ENCODE measurements around the gene GCHFR. TPM values are rescaled to one million over a fixed set of nuclear protein-coding genes. Genes with fewer than 3 reads are reported as not detected.

Gene GCHFR
- 0.96 TPM for polyA plus RNA-seq (2013, experiment 1 of 4)
- 1.1 TPM for polyA plus RNA-seq (2013, experiment 2 of 4)
- 2.6 TPM for polyA plus RNA-seq (2013, experiment 3 of 4)
- polyA plus RNA-seq (2013, experiment 4 of 4): 3.0 TPM

DNA sequence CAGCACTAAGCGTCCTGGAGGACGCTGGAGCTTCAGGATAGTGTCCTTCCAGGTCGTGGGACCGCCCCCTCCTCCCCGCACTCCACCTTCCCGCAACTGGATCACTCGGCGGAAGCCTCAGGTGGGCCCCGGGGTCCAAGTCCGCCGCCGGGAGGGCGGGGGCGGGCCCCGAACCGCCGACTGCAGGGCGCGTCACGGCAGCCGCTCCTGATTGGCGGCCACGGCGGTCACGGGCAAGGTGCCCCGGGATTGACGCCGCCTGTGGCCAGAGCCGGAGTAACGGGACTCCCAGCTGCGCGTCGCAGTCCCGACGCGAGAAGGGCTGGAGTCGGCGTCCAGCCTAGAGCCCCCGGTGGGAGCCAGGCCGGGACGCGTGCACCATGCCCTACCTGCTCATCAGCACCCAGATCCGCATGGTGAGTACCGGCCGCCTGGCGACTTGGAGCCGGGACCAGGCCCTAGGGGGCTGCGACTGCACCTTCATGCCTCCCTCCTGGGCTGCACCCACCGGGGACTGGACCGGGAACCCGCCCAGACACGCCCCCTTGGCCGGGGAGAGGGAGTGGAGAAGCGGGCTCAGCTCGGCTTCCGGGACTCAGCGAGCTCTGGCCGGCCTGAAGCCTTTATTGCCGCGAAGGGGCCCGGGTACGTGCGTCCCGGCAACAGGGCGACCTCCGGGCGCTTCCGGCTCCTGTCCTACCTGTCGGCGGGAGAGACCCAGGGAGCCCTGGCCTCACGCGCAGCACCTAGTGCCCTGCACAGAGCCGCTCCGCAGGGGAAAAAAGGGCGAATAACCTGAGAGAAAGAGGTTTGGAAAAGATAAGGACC is at the start of gene GCHFR:
Gene GCHFR, plus strand, starts transcription at position 268 of the 828 bp plus-strand sequence. Its CDS starts 113 bp downstream, at position 381.
- H3K36me3 ChIP-seq (ENCODE audit: control insufficient read depth, insufficient read depth, low read length): no peaks in the 10 kb centered on the region
- 1% methylated on average over 75 of the region's 75 CpGs for WGBS, 2 experiments
- peak within 1 kb of the TSS; percentile 47 for H3K4me3 ChIP-seq (ENCODE audit: insufficient read depth, low read depth, low read length)
- no peak within 1 kb of the TSS for H3K27ac ChIP-seq (ENCODE audit: insufficient read depth, low read depth, low read length, poor library complexity, severe bottlenecking)
- no peaks in the 10 kb centered on the region for H3K9me3 ChIP-seq (ENCODE audit: control insufficient read depth, low read length)
- peaks cover 30% of the 10 kb centered on the region for H3K27me3 ChIP-seq (ENCODE audit: control insufficient read depth, insufficient read depth, low read length, poor library complexity, severe bottlenecking)
- H3K4me1 ChIP-seq (ENCODE audit: control insufficient read depth, insufficient read depth, low read length): peaks cover 18% of the 10 kb centered on the region

DNA sequence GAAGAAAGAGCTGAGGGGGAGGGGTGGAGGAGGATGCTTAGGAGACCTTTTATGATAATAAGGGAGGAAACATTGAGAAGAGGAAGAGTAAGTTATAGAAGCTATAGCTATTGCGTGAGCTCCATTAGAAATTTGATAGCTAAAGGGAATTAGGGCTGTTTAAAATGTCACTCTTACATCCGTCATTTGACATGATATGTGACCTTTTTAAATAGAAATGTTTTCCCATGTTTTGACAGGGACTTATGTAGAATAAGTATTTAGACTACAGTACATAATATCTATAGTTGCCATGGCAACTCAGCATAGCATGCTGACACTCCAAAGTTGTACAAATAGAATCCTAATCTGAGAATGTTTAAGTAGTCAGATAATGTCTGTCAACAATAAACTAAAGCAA is 49.7 kb upstream of the GCHFR start:
- 80% methylated on average over 2 of the region's 2 CpGs for WGBS, 2 experiments
- no peaks in the 10 kb centered on the region for H3K27me3 ChIP-seq (ENCODE audit: control insufficient read depth, insufficient read depth, low read length, poor library complexity, severe bottlenecking)
- H3K9me3 ChIP-seq (ENCODE audit: control insufficient read depth, low read length): no peaks in the 10 kb centered on the region
- H3K36me3 ChIP-seq (ENCODE audit: control insufficient read depth, insufficient read depth, low read length): peaks cover 25% of the 10 kb centered on the region
- H3K4me1 ChIP-seq (ENCODE audit: control insufficient read depth, insufficient read depth, low read length): no peaks in the 10 kb centered on the region
- no peak overlapping the region for H3K4me3 ChIP-seq (ENCODE audit: insufficient read depth, low read depth, low read length)
- H3K27ac ChIP-seq (ENCODE audit: insufficient read depth, low read depth, low read length, poor library complexity, severe bottlenecking): no peak overlapping the region

DNA sequence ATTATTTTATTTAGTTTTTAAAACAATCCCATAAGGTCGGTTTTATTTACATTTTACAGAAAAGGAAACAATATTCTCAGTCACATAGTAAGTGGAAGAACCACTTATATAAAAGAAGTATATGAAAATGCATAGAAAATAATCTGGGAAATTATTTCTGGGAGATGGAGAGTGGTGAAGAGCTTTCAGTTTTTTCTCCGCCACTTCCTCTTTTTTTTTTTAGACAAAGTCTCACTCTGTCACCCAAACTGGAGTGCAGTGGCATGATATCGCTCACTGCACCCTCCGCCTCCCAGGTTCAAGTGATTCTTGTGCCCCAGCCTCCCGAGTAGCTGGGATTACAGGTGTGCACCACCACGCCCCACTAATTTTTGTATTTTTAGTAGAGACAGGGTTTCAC is 47.7 kb upstream of the GCHFR start:
- Histone ChIP-seq H3K27me3 (ENCODE audit: control insufficient read depth, insufficient read depth, low read length, poor library complexity, severe bottlenecking) (no peaks in the 10 kb centered on the region), H3K9me3 (ENCODE audit: control insufficient read depth, low read length) (no peaks in the 10 kb centered on the region), H3K4me1 (ENCODE audit: control insufficient read depth, insufficient read depth, low read length) (no peaks in the 10 kb centered on the region), H3K4me3 (ENCODE audit: insufficient read depth, low read depth, low read length) (no peak overlapping the region), H3K27ac (ENCODE audit: insufficient read depth, low read depth, low read length, poor library complexity, severe bottlenecking) (no peak overlapping the region), H3K36me3 (ENCODE audit: control insufficient read depth, insufficient read depth, low read length) (peaks cover 8% of the 10 kb centered on the region)
- WGBS, 2 experiments: 94 to 96% methylated on average over 5 of the region's 6 CpGs

DNA sequence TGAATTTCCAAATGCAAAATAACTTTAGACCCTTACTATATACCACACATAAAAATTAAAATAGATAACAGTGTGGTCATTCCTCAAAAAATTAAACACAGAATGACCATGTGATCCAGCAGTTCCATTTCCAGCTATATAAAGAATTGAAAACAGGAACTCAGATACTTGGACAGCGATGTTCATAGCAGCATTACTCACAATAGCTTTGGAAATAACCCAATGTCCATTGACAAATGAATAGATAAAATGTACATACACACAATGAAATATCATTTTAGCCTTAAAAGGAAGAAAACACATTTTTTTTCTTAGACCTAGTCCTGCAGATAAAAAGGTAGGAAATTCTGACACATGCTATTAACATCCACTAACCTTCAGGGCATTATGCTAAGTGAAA is 42.2 kb upstream of the GCHFR start:
- 100% methylated on average over 1 of the region's 1 CpG for WGBS, 2 experiments
- no peak overlapping the region for H3K27ac ChIP-seq (ENCODE audit: insufficient read depth, low read depth, low read length, poor library complexity, severe bottlenecking)
- H3K36me3 ChIP-seq (ENCODE audit: control insufficient read depth, insufficient read depth, low read length): peaks cover 4% of the 10 kb centered on the region
- no peaks in the 10 kb centered on the region for H3K4me1 ChIP-seq (ENCODE audit: control insufficient read depth, insufficient read depth, low read length)
- no peaks in the 10 kb centered on the region for H3K9me3 ChIP-seq (ENCODE audit: control insufficient read depth, low read length)
- H3K4me3 ChIP-seq (ENCODE audit: insufficient read depth, low read depth, low read length): no peak overlapping the region
- H3K27me3 ChIP-seq (ENCODE audit: control insufficient read depth, insufficient read depth, low read length, poor library complexity, severe bottlenecking): no peaks in the 10 kb centered on the region

DNA sequence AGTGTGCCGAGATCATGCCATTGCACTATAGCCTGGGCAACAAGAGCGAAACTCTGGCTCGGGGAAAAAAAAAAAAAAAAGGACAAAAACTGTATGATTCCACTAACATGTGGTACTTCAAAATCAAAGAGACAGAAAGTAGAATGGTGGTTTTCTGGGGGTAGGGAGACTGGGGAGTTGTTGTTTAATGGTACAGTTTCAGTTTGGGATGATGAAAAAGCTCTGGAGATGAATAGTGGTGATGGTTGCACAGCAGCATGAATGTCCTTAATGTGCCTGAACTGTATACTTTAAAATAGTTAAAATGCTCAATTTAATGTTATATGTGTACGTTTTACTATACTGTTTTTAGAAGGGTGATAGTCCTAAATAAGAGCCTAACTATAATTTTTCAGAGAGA is 41.5 kb upstream of the GCHFR start:
- Histone ChIP-seq H3K9me3 (ENCODE audit: control insufficient read depth, low read length) (no peaks in the 10 kb centered on the region), H3K4me1 (ENCODE audit: control insufficient read depth, insufficient read depth, low read length) (no peaks in the 10 kb centered on the region), H3K27ac (ENCODE audit: insufficient read depth, low read depth, low read length, poor library complexity, severe bottlenecking) (no peak overlapping the region), H3K36me3 (ENCODE audit: control insufficient read depth, insufficient read depth, low read length) (peaks cover 3% of the 10 kb centered on the region), H3K4me3 (ENCODE audit: insufficient read depth, low read depth, low read length) (no peak overlapping the region), H3K27me3 (ENCODE audit: control insufficient read depth, insufficient read depth, low read length, poor library complexity, severe bottlenecking) (no peaks in the 10 kb centered on the region)
- WGBS, 2 experiments: 88 to 98% methylated on average over 3 of the region's 4 CpGs

DNA sequence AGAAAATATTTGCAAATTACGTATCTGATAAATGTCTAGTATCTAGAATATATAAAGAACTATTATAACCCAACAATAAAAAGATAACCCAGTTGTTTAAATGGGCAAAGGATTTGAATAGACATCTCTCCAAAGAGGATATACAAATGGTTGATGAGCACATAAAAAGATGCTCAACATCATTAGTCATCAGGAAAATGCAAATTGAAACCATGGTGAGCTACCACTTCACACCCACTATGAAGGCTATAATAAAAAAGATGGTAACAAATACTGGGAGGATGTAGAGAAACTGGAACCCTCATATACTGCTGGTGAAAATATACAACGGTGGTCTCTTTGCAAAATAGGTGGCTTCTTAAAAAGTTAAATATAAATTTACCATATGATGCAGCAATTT is 40.9 kb upstream of the GCHFR start:
- 100% methylated on average over 1 of the region's 2 CpGs; no CpG with 5 or more reads in 1 of the 2 experiments for WGBS, 2 experiments
- no peak overlapping the region for H3K4me3 ChIP-seq (ENCODE audit: insufficient read depth, low read depth, low read length)
- H3K36me3 ChIP-seq (ENCODE audit: control insufficient read depth, insufficient read depth, low read length): no peaks in the 10 kb centered on the region
- no peak overlapping the region for H3K27ac ChIP-seq (ENCODE audit: insufficient read depth, low read depth, low read length, poor library complexity, severe bottlenecking)
- H3K9me3 ChIP-seq (ENCODE audit: control insufficient read depth, low read length): no peaks in the 10 kb centered on the region
- no peaks in the 10 kb centered on the region for H3K27me3 ChIP-seq (ENCODE audit: control insufficient read depth, insufficient read depth, low read length, poor library complexity, severe bottlenecking)
- no peaks in the 10 kb centered on the region for H3K4me1 ChIP-seq (ENCODE audit: control insufficient read depth, insufficient read depth, low read length)

DNA sequence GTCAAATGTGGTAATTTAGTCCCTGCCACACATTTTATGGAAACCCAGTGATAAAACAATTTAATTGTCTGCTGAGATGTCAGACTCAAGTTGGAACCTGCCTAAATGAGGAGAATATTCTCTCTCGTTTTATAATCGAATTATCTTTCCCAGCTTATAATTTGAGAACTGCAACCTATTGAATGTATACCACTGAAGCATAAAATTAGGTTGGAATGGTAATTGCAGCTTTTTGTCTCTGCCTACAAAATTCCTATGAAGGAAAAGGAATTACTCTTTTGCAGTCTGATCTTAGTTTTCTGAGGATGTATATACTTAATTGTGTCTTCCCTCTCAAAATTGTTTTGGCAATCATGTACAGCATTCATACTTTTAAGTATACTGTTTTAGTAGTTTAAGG is 39.9 kb upstream of the GCHFR start:
- no peaks in the 10 kb centered on the region for H3K27me3 ChIP-seq (ENCODE audit: control insufficient read depth, insufficient read depth, low read length, poor library complexity, severe bottlenecking)
- H3K27ac ChIP-seq (ENCODE audit: insufficient read depth, low read depth, low read length, poor library complexity, severe bottlenecking): no peak overlapping the region
- WGBS, 2 experiments: 96 to 100% methylated on average over 2 of the region's 2 CpGs
- no peaks in the 10 kb centered on the region for H3K9me3 ChIP-seq (ENCODE audit: control insufficient read depth, low read length)
- H3K4me3 ChIP-seq (ENCODE audit: insufficient read depth, low read depth, low read length): no peak overlapping the region
- no peaks in the 10 kb centered on the region for H3K4me1 ChIP-seq (ENCODE audit: control insufficient read depth, insufficient read depth, low read length)
- peaks cover 3% of the 10 kb centered on the region for H3K36me3 ChIP-seq (ENCODE audit: control insufficient read depth, insufficient read depth, low read length)

DNA sequence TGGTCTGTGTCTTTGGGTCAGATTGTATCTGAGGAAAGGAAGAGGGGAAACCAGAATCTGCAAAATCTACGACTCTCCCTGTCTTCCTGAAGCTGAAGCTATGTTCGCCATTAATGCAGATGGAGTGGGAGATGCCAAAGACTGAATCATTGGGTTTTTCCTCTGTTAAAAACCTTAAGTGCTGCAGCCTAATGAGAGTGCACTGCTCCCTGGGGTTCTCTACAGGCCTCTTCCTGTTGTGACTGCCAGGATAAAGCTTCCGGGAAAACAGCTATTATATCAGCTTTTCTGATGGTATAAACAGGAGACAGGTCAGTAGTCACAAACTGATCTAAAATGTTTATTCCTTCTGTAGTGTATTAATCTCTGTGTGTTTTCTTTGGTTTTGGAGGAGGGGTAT is 32.8 kb upstream of the GCHFR start:
- no peaks in the 10 kb centered on the region for H3K27me3 ChIP-seq (ENCODE audit: control insufficient read depth, insufficient read depth, low read length, poor library complexity, severe bottlenecking)
- 94 to 98% methylated on average over 3 of the region's 3 CpGs for WGBS, 2 experiments
- no peak overlapping the region for H3K4me3 ChIP-seq (ENCODE audit: insufficient read depth, low read depth, low read length)
- no peaks in the 10 kb centered on the region for H3K4me1 ChIP-seq (ENCODE audit: control insufficient read depth, insufficient read depth, low read length)
- H3K9me3 ChIP-seq (ENCODE audit: control insufficient read depth, low read length): no peaks in the 10 kb centered on the region
- H3K36me3 ChIP-seq (ENCODE audit: control insufficient read depth, insufficient read depth, low read length): peaks cover 31% of the 10 kb centered on the region
- H3K27ac ChIP-seq (ENCODE audit: insufficient read depth, low read depth, low read length, poor library complexity, severe bottlenecking): no peak overlapping the region

DNA sequence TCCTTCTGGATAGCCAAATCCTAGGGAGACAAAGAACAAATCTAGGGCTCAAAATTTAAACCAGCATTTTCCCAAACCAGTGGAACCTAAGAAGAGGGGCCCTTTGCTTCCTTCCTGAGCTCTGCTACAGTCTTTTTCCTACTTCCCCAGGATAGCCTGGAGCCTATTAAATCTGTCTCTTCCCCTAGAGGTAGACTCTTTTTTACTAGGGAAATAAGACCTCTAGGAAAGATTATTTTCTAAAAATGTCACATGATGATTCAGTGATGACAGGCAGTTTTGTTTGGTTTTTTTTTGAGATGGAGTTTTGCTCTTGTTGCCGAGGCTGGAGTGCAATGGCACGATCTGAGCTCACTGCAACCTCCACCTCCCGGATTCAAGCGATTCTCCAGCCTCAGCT is 27.3 kb upstream of the GCHFR start:
- Histone ChIP-seq H3K27me3 (ENCODE audit: control insufficient read depth, insufficient read depth, low read length, poor library complexity, severe bottlenecking) (no peaks in the 10 kb centered on the region), H3K36me3 (ENCODE audit: control insufficient read depth, insufficient read depth, low read length) (peaks cover 20% of the 10 kb centered on the region), H3K9me3 (ENCODE audit: control insufficient read depth, low read length) (no peaks in the 10 kb centered on the region), H3K27ac (ENCODE audit: insufficient read depth, low read depth, low read length, poor library complexity, severe bottlenecking) (no peak overlapping the region), H3K4me1 (ENCODE audit: control insufficient read depth, insufficient read depth, low read length) (no peaks in the 10 kb centered on the region), H3K4me3 (ENCODE audit: insufficient read depth, low read depth, low read length) (no peak overlapping the region)
- 93 to 98% methylated on average over 4 of the region's 4 CpGs for WGBS, 2 experiments

DNA sequence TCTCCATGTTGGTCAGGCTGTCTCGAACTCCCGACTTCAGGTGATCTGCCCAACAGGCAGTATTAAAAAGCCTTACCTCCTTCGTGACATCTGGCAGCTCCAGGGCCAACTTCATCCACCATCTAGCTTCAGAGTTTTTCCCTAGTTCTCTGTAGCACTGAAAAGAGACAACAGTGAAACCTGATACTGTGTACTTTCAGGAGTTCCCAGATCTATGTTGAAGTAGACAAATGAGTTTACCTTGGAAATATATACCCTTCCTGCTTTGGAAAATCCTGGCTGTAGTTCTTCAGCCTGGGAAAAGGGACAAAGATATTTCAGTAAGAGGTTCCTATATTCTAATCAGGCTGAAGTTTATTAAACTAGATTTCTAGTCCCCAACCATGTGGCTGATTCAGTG is 26.8 kb upstream of the GCHFR start:
- H3K27ac ChIP-seq (ENCODE audit: insufficient read depth, low read depth, low read length, poor library complexity, severe bottlenecking): no peak overlapping the region
- no peak overlapping the region for H3K4me3 ChIP-seq (ENCODE audit: insufficient read depth, low read depth, low read length)
- H3K9me3 ChIP-seq (ENCODE audit: control insufficient read depth, low read length): no peaks in the 10 kb centered on the region
- no peaks in the 10 kb centered on the region for H3K27me3 ChIP-seq (ENCODE audit: control insufficient read depth, insufficient read depth, low read length, poor library complexity, severe bottlenecking)
- H3K4me1 ChIP-seq (ENCODE audit: control insufficient read depth, insufficient read depth, low read length): no peaks in the 10 kb centered on the region
- peaks cover 18% of the 10 kb centered on the region for H3K36me3 ChIP-seq (ENCODE audit: control insufficient read depth, insufficient read depth, low read length)
- 93 to 96% methylated on average over 3 of the region's 3 CpGs for WGBS, 2 experiments

All from ectodermal cell (in vitro differentiated cells).